Mammary epithelial cell (primary cell): ENCODE measurements around the gene FXYD3.

Experiments used
- CTCF ChIP-seq, 2 donors: IDR thresholded peaks in 1 of 2; conservative IDR thresholded peaks in 1 of 2; 2 replicates each; pipeline ENCODE4 v1.5.1; 2011 to 2012; ENCODE audit warnings: inconsistent platforms in 2 of 2, low read length in 2 of 2, mild to moderate bottlenecking in 2 of 2, control low read depth in 1 of 2, low read depth in 1 of 2; ENCODE audit not compliant: insufficient read depth in 1 of 2; ENCODE audit errors: extremely low read depth in 1 of 2
- EZH2 ChIP-seq: IDR thresholded peaks from 2 replicates; pipeline ENCODE4 v1.6.1; 2012; ENCODE audit warnings: low read length, inconsistent platforms, borderline replicate concordance

DNA sequence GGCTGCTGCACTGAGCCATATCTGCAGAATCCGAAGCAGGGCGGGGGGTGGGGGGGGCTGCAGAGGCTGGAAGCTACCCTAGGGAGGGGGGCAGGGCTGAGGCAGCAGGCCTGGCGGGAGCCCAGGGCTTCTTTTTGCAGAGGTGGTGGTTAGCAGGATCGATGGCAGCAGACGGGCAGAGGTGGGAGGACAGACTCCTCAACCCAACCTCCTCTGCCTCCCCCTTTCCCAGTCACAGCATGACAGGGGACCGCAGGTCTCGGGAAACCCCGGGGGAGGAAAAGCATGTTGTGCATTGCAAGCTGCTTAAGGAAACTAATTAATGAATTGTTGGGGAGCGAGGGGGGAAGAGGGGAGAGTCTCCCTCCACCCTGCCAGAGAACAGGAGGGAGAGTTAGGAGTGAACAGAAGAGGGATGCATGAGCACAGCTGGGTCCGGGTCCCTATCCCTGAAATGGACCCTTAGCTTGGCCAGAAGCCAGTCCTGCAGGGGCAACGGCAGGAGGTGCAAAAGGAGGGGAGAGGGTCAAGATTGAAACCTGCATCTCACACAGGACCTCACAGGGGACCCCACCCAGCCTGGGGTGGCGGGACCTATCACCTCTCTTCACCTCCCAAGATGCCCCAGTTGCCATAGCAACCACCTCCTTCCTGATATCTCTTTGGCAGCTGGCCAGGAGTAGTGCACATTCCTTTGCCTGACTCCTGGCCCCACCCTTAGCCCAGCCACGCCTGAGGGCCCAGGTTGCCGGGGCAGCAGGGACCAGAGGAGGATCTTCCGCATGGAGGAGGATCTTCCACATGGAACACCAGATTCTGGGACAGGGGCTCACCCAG, 29.2 kb downstream of the FXYD3 start:
- TF ChIP-seq CTCF (conservative IDR thresholded peaks at IDR 0.05 in 1 of 2, IDR thresholded peaks at IDR 0.05 in 1 of 2; ENCODE audit: extremely low read depth in 1 of 2, insufficient read depth in 1 of 2, low read depth in 1 of 2, low read length in 2 of 2) (no peak), EZH2 (no peak)
